Iris pigment epithelial cell (primary cell): ENCODE measurements around the gene APC2.

Experiments
- DNase-seq: peaks from one replicate; pipeline ENCODE4 v3.0.0-alpha.2; 2011; ENCODE audit warnings: low read depth

APC2 gene

DNA sequence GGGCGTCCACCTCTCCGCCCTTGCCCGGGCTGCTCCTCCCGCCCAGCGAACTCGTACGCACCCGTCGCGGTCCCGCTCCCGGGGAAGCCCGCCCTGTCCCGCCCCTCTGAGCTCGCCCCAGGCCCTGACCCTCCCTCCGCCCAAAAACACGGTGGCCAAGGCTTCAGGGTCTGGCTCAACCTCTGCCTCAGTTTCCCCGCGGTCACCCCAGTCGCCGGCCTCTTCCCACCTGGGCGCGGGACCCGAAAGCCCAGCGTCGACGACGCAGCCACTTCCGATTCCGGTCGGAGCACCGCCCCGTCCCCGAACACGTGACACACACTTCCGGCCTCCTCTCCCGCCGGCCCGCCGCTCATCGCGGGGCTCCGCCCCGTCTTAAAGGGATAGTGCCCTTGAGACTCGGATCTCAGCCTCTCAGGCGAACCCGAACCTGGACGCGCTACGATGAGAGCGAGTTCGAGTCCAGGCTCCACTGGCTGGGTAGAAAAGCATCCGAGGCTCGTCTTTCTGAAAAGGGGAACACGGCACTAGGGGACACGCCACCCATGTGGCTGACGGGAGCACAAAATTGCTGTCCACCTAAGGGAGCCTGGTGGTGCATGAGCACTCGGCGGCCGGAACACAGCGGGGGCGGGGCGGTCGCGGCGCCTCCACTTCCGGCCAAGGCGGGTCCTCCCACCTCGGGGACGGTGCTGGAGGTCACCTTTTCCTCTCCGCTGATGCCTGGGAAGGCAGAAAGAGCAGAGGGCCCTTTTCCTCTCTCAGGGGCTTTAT lies 29.2 kb downstream of the APC2 start, which contains the start of gene C19orf25:
TSS of gene C19orf25 (minus strand) at position 282 of the 774 bp plus-strand sequence. CDS start 312 bp downstream, outside the sequence.
- peak; percentile 94 for DNase-seq

DNA sequence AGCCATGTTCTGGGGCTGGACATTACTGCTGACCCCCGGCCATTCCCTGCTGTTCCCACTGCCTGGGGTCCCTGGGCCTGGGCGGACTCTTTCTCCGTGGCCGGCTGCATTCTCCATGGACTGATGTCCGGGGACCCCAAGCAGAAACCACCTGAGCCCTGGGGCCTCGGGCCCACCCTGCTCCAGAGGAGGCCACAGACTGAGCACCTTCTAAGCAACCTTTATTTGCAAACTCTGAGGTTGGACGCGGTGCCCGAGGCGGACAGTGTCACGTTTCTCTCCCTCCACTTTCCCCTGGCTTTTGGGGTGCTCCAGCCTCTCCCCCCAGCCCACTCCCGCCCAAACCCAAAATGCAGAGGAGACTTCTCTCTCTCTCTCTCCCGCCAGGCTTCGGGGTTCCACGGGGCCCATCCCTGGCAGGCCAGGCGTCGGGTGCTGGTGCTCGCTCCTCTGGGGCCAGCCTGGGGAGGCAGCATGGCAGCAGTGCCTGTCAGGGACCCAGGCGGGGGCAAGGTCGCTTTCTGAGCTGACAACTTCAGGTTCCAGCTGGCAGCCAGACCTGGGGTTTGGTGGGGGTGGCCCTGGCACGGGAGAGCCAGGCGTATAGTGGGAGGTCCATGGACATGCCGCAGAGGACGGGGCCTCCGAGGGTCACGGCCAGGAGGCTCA lies 31.4 kb downstream of the APC2 start:
- DNase-seq = no peak

DNA sequence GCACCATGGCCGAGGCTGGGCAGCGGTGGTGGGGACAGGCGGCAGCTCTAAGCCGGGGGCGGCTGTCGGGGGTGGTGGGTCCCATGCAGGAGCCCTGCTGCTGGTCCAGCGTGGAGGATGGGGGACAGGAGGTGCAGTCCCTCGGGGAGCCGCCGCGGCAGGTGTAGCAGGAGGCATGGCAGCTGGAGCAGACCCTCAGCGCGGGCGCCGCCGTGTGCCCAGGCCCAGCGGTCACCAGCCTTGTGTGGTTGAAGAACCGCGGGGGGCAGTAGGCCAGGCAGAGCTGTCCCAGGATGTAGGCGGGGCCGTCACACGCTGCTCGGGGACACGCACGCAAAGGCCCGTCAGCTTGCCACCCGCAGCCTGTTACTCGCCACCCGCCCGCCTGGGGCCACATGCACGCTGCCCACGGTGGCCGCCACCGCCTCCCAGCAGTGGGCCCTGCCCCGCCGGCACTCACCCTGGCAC lies 32.0 kb downstream of the APC2 start:
- DNase-seq = no peak

DNA sequence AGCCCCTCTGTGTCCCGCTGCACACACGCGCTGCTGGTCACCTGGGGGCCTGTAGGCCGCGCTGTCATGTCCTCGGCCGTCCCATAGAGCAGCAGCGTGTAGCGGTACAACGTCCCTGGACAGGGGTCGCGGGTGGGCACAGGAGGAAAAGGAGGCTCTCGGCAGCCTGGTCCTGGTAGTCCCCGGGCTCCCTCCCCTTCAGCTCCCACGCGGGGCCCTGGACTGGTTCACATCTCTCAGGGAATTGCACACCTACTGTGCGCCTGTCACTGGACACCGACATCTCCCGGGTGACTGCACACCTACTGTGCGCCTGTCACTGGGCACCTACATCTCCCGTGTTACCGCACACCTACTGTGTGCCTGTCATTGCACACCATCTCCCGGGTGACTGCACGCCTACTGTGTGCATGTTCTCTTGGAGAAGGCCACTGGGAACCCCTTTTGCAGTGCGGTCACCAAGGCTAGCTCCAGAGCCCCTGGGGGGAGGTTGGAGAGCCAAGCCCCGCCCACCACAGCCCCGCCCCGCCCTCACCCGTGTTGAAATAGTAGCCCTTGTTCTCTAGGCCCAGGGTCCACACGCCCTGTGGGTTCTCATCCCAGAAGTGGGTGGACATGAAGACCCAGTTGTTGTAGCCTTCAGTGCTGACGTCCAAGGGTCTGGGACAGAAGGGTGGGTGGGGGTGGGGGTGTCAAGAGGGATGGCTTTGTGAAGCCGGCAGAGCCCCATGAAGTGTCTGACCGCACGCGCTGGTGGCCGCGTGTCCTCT lies 32.6 kb downstream of the APC2 start:
- DNase-seq = no peak

DNA sequence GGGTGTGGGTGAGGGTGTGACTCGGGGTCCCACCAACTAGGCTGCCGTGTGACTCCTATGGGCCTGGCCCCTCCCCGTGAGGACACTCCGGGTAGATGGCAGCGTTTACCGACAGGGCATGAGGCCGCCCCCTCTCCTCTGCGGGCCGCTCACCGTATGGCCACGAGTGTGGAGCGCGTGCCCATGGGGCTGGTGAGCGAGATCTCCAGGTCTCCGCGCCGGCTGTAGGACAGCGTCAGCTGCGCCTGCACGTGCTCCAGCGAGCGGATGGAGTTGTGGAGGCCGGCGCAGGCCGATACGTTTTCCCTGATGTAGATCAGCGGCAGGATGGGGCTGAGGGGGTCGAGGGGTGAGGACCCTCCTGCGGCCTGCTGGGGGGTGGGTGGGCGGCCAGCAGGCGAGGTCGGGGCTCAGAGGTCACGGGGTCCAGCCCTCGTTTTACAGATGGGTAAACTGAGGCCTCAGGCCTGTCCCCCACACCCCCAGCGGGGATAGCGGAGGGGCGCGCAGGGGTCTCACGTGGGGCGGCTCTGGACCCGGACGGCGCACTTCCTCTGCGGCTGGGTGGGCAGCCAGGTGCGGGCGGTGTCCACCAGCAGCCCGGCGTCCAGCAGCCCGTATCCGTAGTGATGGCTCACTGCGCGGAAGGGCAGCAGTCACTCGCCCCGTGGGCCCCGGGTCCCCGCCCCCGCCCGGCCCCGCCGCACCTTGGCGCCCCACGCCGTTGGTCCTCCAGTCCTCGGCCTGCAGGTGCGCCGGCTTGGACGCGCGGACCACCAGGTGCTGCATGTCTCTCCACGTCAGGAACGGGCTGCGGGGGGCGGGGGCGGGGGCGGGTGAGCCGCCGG lies 33.4 kb downstream of the APC2 start:
- no peak for DNase-seq

DNA sequence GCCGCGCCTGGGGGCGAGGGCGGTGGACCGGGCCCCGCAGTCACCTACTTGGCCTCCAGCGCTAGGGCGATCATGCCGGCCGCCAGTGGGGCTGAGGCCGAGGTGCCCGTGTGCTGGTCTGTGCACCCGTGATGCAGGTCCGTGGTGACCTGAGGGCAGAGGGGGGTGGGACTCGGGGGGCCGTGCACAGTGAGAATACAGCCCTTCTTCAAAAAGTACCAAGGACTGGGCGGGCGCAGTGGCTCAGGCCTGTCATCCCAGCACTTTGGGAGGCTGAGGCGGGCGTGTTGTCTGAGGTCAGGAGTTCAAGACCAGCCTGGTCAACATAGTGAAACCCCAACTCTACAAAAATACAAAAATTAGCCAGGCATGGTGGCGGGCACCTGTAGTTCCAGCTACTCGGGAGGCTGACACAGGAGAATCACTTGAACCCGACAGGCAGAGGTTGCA lies 34.1 kb downstream of the APC2 start:
- no peak for DNase-seq

DNA sequence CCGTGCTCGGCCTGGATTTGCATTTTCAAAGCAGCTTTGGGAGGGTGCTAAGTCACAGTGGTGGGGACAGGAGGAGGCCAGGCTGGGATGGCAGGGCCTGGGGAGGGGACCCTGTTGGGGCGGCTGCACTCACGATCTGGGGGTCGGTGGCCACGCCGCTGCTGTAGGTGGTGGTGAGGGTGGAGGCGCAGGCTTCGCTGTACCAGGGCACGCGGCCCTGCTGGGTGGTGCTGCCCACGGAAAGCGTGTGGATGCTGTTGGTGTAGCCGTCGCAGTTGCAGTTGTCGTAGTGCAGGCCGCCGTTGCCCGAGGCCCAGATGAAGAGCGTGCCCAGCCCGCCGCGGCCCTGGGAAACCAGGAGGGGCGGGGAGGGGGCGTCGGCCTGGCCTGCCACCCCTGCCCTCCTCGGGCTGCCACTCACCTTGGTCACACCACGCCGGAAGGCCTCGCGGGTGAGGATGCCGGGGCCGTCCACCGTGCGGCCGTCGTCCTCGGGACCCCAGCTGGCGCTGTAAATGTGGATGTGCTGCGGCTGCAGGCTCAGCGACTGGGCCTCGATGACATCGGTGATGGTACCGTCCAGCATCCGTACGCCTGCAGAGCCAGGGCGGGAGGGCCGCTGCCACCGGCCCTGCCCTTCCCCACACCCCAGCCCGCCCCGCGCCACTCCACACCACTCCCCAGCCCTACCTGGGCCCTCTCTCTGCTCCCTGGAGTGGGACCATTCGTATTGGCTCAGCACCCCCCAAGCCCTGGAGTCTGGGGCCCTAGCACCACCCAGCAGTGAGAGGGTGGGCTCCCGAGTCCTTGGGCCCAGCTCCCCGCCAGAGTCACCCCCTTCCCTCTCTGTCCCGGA lies 37.0 kb downstream of the APC2 start:
- DNase-seq = no peak

DNA sequence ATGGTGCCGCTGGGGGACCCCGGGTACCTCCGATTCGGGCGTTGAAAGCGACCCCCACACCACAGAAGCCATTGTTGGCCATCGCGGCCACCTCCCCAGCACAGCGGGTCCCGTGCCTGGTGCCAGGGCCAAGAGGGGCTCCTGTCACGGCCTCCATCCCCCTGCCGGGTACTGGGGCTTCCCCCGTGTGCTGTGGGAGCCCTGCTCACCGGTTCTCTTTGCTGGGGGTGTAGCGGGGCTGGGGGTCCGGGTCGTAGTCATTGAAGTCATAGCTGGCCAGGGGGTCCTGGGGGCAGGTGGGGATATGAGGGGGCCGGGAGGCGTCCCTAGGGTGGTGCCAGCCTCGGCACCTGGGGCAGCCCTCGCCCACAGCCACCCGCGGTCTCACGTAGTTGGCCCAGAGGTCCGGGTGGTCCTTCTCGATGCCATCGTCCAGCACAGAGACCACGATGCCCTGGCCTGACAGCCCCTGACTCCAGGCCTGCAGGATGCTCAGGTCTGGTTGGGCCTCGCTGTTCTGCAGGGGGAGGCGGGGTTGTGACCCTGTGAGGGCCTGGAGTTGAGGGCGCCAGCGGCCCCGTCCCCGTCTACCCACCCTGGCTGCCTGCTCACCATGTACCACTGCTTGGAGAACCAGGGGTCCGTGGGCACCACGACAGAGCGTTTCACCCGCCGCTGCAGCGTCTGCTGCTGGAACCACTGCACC lies 37.8 kb downstream of the APC2 start:
- no peak for DNase-seq

DNA sequence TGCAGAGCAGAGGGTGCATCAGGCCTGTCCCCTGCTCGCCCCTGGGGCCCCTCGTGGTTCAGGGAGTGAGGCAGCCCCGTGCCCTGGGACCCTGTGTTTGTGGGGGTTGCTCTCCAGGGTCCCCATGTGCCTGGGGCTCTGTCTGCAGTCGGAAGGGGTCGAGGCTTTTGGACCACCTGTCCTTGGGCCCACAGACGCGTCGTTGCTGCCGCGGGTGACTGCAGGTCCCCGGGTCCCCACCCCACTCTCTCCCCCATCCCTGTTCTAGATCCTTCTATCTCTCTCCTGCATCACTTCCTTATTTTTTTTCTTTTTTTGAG lies 38.3 kb downstream of the APC2 start:
- no peak for DNase-seq

DNA sequence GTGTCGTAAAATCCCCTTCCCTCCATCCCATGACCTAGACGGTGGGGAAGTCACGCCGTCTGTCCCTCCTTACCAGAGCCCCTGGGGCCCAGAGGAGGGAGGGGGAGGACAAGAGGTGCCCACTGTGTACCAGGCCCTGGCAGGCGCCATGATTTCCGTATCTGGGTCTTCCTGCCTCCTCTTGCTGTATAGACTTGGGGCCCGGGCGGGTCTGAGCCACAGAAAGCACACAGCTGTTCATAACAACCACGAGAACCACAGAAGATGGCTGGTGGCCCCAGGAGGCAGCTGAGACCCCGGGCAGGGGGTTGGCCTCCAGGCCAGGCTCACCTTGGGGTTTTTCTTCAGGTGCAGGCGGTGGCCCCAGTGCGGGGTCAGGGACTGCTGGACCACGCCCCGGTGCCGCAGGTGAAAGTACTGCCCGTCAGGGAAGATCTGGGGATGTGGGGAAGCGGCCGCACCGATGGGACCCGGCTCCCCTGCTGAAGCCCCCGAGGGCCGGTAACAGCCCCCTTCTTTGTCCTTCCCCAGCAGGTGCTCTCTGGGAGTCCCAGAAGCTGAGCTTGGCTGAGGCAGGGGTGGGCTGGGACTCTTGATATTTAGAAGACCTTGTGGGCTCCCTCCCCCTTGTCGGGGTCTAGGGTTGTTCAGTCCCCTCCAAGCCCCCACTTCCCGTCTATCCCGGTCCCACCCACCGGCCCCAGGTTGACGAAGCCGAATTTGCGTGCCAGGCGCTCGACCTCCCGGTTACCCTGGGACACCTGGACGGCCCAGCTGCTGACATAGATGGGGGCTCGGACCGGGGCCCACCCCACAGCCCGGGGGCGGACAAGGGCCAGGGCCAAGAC lies 39.8 kb downstream of the APC2 start:
- DNase-seq = no peak

DNA sequence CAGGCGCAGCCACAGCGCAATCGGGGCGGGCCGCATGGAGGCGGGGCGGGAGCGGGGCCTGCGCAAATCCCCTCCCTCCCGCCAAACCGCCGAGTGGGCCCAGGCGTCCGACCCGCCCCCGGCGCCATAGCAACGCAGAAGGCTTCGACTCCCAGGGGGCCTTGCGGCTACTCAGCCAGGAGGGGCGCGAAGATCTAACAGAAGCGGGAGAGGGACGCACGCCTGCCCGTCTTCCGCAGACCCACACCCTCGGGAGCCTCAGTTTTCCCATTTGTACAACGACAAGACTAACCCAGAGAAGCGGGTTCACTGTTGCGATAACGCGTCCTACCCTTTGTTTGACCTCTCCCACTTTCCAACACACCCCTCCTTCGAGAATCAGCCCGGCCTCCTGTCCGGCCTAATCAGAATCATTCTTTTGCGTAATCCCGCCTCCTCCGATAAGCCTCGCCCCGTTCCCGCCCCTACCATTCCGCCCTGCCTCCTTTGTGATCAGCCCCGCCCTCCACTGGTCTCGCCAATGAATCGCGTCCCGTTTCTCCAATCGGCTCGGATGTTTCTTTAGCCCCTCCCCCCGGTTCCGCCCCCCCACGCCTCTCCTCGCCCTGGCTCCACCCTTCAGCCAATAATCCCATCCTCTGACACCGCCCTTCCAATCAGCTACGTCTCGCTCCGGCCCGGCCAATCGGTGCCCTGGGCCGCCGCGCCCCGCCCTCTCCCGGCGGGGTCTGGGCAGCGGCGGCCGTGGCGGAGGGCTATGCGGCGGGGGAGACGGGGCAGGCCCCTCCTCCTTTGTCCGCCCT lies 40.6 kb downstream of the APC2 start, which contains the start of gene PCSK4:
TSS of gene PCSK4 (minus strand) at position 40 of the 803 bp plus-strand sequence. CDS start at position 36, 4 bp downstream.
- DNase-seq = peak; percentile 99

DNA sequence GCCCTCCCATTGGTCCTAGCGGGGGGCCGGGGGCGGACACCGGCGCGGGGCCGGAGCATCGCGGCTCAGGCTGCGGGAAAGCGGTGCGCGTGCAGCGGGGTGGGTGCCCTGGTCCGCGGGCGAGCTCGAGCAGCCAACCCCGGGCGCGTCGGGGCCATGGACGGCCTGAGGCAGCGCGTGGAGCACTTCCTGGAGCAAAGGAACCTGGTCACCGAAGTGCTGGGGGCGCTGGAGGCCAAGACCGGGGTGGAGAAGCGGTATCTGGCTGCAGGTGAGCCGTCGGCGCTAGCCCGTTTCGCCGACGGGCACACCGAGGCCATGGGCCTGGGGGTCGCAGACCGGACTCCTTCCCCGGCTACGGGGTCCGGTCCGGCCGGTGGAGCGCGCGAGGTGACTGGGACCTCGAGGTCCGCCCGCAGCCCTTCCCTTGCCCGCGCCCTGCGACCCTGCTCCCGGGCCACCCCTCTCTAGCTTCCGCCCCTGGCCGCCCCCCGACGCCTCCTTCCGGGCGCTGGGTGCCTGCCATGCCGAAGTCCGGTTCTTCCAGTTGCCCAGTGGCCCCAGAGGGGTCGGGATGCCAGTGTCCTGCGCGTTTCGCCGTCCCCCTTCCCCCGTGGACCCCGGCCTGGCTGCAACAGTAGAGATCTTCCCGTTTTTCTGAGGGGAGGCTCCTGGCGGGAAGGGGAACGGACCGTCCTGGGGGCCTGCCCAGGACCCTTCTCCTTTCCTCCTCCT lies 41.4 kb downstream of the APC2 start, which contains the start of gene REEP6:
TSS of gene REEP6 (plus strand) at position 68 of the 735 bp plus-strand sequence. CDS start at position 157, 89 bp downstream.
- DNase-seq = no peak

DNA sequence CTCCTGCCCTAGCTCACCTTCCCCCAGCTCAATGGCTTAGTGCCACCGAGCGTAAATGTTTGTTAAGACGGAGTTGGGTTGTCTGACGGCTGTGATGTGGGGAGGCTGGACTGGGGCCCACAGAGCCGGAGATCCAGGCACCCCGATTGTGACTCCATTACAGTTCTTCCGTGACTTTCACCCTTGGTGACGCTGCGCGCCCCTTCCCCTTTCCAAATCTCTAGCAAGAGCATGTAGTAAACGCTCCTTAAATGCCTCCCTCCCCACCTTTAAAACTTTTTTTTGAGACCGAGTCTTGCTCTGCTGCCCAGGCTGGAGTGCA lies 41.9 kb downstream of the APC2 start:
- no peak for DNase-seq

DNA sequence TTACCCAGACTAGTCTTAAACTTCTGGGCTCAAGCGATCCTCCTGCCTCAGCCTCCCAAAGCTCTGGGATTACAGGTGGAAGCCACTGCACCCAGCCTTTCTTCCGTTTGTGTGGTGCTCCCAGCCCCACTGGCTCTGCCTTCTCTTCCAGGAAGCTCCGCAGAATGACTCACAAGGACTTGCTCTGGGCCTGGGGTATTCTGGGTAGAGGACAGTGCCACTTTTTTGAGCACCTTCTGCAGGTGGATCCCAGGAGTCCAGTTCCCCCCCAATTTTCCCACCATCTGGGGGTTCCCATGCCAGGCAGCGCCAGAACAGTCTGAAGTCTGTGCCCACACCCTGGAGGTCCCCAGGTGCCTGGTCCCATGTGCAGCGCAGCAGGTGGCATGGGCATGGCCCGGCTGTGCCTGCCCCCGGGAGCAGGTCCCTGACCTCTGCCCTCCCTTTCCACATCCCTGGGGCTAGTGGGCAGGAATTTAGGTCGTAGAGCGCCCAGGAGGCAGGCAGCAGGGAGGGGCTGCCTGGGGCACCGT lies 42.6 kb downstream of the APC2 start:
- no peak for DNase-seq

DNA sequence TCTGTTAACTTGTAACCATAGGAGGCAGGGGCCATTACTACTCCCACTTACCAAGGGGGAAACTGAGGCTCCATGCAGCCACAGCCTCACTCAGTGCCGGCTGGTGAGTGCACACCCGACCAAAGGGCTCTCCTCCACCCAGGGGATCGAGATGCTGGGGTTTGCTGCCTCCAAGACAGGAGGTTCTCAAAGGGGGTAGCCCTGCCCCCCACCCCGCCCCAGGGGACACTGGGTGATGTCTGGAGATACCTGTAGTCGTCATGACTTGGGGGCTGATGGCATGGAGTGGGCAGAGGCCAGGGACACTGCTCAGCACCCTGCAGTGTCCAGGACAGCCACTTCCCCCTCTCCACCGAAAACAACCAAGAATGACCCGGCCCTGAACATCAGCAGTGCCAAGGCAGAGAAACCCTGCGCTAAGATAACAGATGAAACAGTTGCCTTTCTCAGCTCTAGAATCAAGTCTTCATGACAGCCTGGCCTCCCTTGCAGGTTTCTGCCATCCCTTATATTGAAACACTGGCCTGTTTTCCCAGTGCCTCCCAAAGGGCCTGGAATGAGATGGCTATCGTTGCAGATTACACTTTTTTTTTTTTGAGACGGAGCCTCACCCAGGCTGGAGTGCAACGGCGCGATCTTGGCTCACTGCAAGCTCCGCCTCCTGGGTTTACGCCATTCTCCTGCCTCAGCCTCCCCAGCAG lies 44.3 kb downstream of the APC2 start:
- no peak for DNase-seq

DNA sequence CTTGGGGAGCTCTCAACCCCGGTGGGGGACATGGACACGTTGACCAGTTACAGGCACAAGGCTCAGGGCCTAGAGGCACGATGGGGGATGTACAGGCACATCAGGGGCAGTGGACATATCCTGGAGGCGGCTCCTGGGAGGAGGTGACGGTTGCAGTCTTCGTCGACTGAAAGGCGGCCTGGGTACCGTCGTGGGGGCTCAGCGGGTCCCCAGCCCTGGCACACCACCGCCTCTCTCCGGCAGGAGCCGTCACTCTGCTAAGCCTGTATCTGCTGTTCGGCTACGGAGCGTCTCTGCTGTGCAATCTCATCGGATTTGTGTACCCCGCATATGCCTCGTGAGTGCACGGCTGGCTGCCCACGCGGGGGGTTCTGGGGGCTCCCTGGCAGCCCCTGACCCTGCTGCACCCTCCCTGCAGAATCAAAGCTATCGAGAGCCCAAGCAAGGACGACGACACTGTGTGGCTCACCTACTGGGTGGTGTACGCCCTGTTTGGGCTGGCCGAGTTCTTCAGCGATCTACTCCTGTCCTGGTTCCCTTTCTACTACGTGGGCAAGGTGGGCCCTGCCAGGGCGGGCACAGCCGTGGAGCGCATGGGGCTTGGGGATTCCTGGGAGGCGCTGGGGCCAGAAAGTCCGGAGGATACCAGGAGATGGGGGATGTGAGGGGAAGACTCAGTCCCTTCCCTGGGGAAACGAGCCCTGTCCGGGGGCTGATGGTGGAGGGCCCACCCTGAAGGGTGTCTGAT lies 45.3 kb downstream of the APC2 start:
- no peak for DNase-seq
